Keratinocyte (primary cell): ENCODE measurements around the gene RAB11FIP5.

Experiments used
- CTCF ChIP-seq, 3 experiments: IDR thresholded peaks in 1 of 3; conservative IDR thresholded peaks in 1 of 3; optimal IDR thresholded peaks in 1 of 3; 2 replicates in 2 of 3; 3 replicates in 1 of 3; pipeline versions ENCODE3 to v1.5.1; 2011; ENCODE audit warnings: low read length in 3 of 3, mild to moderate bottlenecking in 3 of 3, moderate library complexity in 2 of 3, control low read depth in 1 of 3, inconsistent platforms in 1 of 3; ENCODE audit not compliant: insufficient read depth in 2 of 3; ENCODE audit errors: extremely low read depth in 1 of 3
- EZH2 ChIP-seq: IDR thresholded peaks from one replicate; pipeline ENCODE4 v1.6.1; 2012; ENCODE audit warnings: inconsistent platforms, mild to moderate bottlenecking, low read length, moderate library complexity

- TF ChIP-seq CTCF (optimal IDR thresholded peaks at IDR 0.05 in 1 of 3, IDR thresholded peaks at IDR 0.05 in 1 of 3, conservative IDR thresholded peaks at IDR 0.05 in 1 of 3; ENCODE audit: extremely low read depth in 1 of 3, insufficient read depth in 2 of 3, low read length in 3 of 3) (no peak), EZH2 (no peak)
These were observed 16.8 kb downstream of the RAB11FIP5 start for GRCh38 chr2:73095910-73096309.
